D721Med (cell line): ENCODE measurements around the gene VCAM1.

Experiments used
- DNase-seq: peaks from one replicate; pipeline ENCODE4 v3.0.0; 2011; ENCODE audit warnings: low spot score; ENCODE audit not compliant: insufficient read length
- FAIRE-seq: peaks from 2 replicates; lab custom pipeline; 2011; peaks lifted over from hg19 to GRCh38; lab: Jason Lieb, UNC
- TF ChIP-seq, protein P1 (sequence below): IDR thresholded peaks from 2 replicates; pipeline ENCODE4 v1.5.1; 2012; ENCODE audit warnings: mild to moderate bottlenecking, control low read depth; ENCODE audit not compliant: insufficient read depth; ENCODE audit errors: missing control alignments

VCAM1 gene

DNA sequence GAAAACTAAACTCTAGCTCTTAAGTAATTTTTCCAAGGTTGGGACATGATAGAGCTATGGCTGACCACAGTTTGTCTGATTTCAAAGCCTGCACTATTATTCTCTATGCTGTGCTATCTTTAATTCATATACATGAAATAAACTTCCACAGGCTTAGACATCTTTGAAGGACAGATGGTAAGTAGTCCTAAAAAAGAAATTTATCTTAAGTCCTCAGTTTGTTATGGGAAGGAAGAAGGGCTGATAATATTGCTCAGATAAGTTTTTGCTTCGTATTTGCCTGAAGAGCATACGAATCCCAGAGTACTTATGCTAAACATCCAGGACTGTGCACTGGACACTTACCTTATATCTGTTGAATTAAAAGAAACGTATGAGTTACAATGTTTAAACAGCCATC lies 39.6 kb downstream of the VCAM1 start:
- no peak for DNase-seq
- TF ChIP-seq, protein P1, sequence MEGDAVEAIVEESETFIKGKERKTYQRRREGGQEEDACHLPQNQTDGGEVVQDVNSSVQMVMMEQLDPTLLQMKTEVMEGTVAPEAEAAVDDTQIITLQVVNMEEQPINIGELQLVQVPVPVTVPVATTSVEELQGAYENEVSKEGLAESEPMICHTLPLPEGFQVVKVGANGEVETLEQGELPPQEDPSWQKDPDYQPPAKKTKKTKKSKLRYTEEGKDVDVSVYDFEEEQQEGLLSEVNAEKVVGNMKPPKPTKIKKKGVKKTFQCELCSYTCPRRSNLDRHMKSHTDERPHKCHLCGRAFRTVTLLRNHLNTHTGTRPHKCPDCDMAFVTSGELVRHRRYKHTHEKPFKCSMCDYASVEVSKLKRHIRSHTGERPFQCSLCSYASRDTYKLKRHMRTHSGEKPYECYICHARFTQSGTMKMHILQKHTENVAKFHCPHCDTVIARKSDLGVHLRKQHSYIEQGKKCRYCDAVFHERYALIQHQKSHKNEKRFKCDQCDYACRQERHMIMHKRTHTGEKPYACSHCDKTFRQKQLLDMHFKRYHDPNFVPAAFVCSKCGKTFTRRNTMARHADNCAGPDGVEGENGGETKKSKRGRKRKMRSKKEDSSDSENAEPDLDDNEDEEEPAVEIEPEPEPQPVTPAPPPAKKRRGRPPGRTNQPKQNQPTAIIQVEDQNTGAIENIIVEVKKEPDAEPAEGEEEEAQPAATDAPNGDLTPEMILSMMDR, result no peak
- no peak for FAIRE-seq

- TF ChIP-seq, protein P1, result no peak
- FAIRE-seq (no peak), DNase-seq (no peak)
Measured at GRCh38 chr1:100760511-100760910, 41.0 kb downstream of the VCAM1 start.

DNA sequence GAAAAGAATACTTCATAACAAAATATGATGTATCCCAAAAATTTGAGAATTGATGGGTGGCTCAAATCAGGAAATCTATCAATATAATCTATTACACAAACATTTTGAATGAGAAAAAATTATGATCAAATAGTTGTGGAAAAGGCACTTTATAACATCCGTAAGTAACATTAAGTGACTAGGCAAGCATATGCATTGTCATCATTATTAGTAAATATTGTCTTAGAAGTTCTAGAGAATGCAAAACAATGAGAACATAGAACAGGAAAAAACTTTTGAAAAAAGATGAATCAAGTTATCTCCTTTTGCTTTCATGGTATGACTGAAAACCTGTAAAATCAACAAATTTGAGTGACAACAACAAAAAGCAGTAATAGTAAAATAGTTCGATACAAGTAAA lies 42.9 kb downstream of the VCAM1 start:
- TF ChIP-seq, protein P1, result no peak
- DNase-seq (no peak), FAIRE-seq (no peak)

DNA sequence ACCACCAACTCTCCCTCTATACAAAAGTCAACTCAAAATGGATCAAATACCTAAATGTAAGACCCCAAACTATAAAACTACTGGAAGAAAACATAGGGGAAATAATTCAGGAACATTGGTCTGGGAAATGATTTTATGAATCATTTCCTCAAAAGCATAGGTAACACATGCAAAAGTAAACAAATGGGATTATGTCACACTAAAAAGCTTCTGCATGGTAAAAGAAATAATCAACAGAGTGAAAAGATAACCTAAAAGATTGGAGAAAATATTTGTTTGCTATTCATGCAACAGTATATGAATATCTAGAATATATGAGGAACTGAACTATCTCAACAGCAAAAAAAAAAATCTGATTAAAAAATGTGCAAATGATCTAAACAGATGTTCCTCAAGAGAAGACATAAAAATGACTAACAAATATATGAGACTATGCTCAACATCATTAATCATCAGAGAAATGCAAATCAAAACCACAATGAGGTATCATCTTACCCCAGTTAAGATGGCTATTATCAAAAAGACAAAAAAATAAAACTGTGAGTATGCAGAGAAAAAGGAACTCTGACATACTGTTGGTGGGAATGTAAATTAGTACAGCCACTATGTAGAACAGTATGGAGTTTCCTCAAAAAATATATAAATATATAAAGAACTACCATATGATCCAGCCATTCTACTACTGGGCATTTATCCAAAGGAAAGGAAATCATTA lies 47.8 kb downstream of the VCAM1 start:
- no peak for DNase-seq
- no peak for FAIRE-seq

GRCh38 chr1:100769323-100769722 lies 49.8 kb downstream of the VCAM1 start:
- TF ChIP-seq, protein P1, result no peak
- no peak for FAIRE-seq

More for the DNA sequence above, 47.8 kb downstream of the VCAM1 start:
- TF ChIP-seq, protein P1, result no peak

GRCh38 chr1:100769906-100770646 lies 50.5 kb downstream of the VCAM1 start:
- no peak for DNase-seq
- FAIRE-seq, result no peak
- TF ChIP-seq, protein P1, result no peak

More at GRCh38 chr1:100769323-100769722, 49.8 kb downstream of the VCAM1 start:
- DNase-seq, result no peak

- TF ChIP-seq, protein P1, result no peak
- FAIRE-seq (no peak), DNase-seq (no peak)
Measured at GRCh38 chr1:100773444-100773843, 53.9 kb downstream of the VCAM1 start.
